Natural killer cell (primary cell): ENCODE results near the gene GEMIN5. TPM values are rescaled to one million over a fixed set of nuclear protein-coding genes. Genes with fewer than 3 reads are reported as not detected.

Experiments
- ATAC-seq, 3 donors: fragments of 150-1000 bp in 2 of 3; fragments of 200-7000 bp in 1 of 3; cut with Tn5 transposase; 1 replicate in 1 of 3; 2 replicates in 2 of 3; pipeline ENCODE4 v1.10.0; 2021; ENCODE audit warnings: mild to moderate bottlenecking in 2 of 3, moderate library complexity in 2 of 3
- DNase-seq, 2 donors: peaks; one replicate each; pipeline versions ENCODE4 v3.0.0 to v3.0.0-alpha.2; 2013 to 2021; ENCODE audit warnings: mixed read lengths in 1 of 2
- H3K27ac ChIP-seq: one replicate; pipeline ENCODE4 v1.5.1; 2013; ENCODE audit warnings: mild to moderate bottlenecking, low read length
- H3K27me3 ChIP-seq: one replicate; pipeline ENCODE4 v1.6.1; 2013; ENCODE audit warnings: low read length; ENCODE audit not compliant: control insufficient read depth, insufficient read depth
- H3K36me3 ChIP-seq: one replicate; pipeline ENCODE4 v1.6.1; 2013; ENCODE audit warnings: low read length; ENCODE audit not compliant: control insufficient read depth, insufficient read depth
- H3K4me1 ChIP-seq: one replicate; pipeline ENCODE4 v1.6.1; 2013; ENCODE audit warnings: low read length; ENCODE audit not compliant: control insufficient read depth, insufficient read depth
- H3K4me3 ChIP-seq: one replicate; pipeline ENCODE4 v1.5.1; 2013; ENCODE audit warnings: low read length
- H3K9me3 ChIP-seq: one replicate; pipeline ENCODE4 v1.6.1; 2013; ENCODE audit warnings: low read length; ENCODE audit not compliant: control insufficient read depth, insufficient read depth
- H3K27ac Mint-ChIP-seq, 2 donors: one replicate each; pipeline ENCODE4 v1.8.0; 2022; ENCODE audit warnings: mild to moderate bottlenecking in 2 of 2, mixed read lengths in 2 of 2, moderate library complexity in 1 of 2
- H3K27me3 Mint-ChIP-seq, 2 donors: one replicate each; pipeline ENCODE4 v1.8.0; 2022; ENCODE audit warnings: low read depth in 2 of 2, mixed read lengths in 2 of 2
- H3K36me3 Mint-ChIP-seq: one replicate; pipeline ENCODE4 v1.8.0; 2022; ENCODE audit warnings: mixed read lengths
- H3K4me1 Mint-ChIP-seq, 2 donors: one replicate each; pipeline ENCODE4 v1.8.0; 2022; ENCODE audit warnings: mixed read lengths in 2 of 2
- H3K4me3 Mint-ChIP-seq: one replicate; pipeline ENCODE4 v1.8.0; 2022; ENCODE audit warnings: mild to moderate bottlenecking, moderate library complexity, mixed read lengths
- H3K9me3 Mint-ChIP-seq, 2 donors: one replicate each; pipeline ENCODE4 v1.8.0; 2022; ENCODE audit warnings: mixed read lengths in 2 of 2
- CTCF ChIP-seq: fragments of 200-600 bp; IDR thresholded peaks from one replicate; pipeline ENCODE4 v1.8.0; 2022; ENCODE audit warnings: antibody characterized with exemption
- WGBS: methylation state at CpG from one replicate; pipeline ENCODE4 v1.1.7; 2013; ENCODE audit warnings: missing lambda C conversion rate; ENCODE audit not compliant: insufficient coverage; 5-methylcytosine and 5-hydroxymethylcytosine counted together
- intact Hi-C: fragments of 100-400 bp; cut with micrococcal nuclease; formaldehyde crosslinking; loops from one replicate; pipeline ENCODE4 v1.14.2; 2022
- total RNA-seq, 4 donors: library from RNA; stranded (reverse); fragments of 120-200 nt in 1 of 4; gene quantifications; one replicate each; pipeline versions ENCODE4 v1.2.3 to v1.2.4, GENCODE V29; 2013 to 2022

The GEMIN5 gene
- total RNA-seq, 3 donors from 2014 or later (not counting 1 experiment from before 2014, with no cell fraction given) = 6.3 to 12.7 (median 7.8) TPM

- 95% methylated on average over 6 of the region's 6 CpGs for WGBS
Observed at GRCh38 chr5:154901913-154902312, 36.1 kb downstream of the GEMIN5 start.

GRCh38 chr5:154901276-154901675, 36.7 kb downstream of the GEMIN5 start:
- WGBS = 100% methylated on average over 1 of the region's 2 CpGs
- Mint-ChIP-seq H3K36me3 (peaks cover 27% of the 10 kb centered on the region), H3K27ac (no peak overlapping the region)

More at GRCh38 chr5:154901913-154902312, 36.1 kb downstream of the GEMIN5 start:
- no peak overlapping the region for H3K4me3 Mint-ChIP-seq
- H3K27me3 Mint-ChIP-seq = no peaks in the 10 kb centered on the region
- DNase-seq (no peak), ATAC-seq (no peak)
- H3K36me3 ChIP-seq = peaks cover 75% of the 10 kb centered on the region
- no peaks in the 10 kb centered on the region for H3K9me3 Mint-ChIP-seq
- H3K9me3 ChIP-seq = no peaks in the 10 kb centered on the region
- no peaks in the 10 kb centered on the region for H3K27me3 ChIP-seq
- TF ChIP-seq CTCF = no peak
- H3K36me3 Mint-ChIP-seq = peaks cover 27% of the 10 kb centered on the region
- no peak overlapping the region for H3K27ac Mint-ChIP-seq
- no peaks in the 10 kb centered on the region for H3K4me1 ChIP-seq
- no peak overlapping the region for H3K4me3 ChIP-seq
- intact Hi-C loops = no loop called here
- no peaks in the 10 kb centered on the region for H3K4me1 Mint-ChIP-seq
- H3K27ac ChIP-seq = no peak overlapping the region

GRCh38 chr5:154900066-154900465, 37.9 kb downstream of the GEMIN5 start:
- no peaks in the 10 kb centered on the region for H3K4me1 Mint-ChIP-seq
- H3K36me3 Mint-ChIP-seq = peaks cover 27% of the 10 kb centered on the region
- H3K9me3 Mint-ChIP-seq = no peaks in the 10 kb centered on the region
- DNase-seq = no peak
- no peak overlapping the region for H3K4me3 Mint-ChIP-seq
- TF ChIP-seq CTCF = no peak
- no peaks in the 10 kb centered on the region for H3K27me3 ChIP-seq
- intact Hi-C loops = no loop called here
- ATAC-seq = no peak
- H3K27ac Mint-ChIP-seq = no peak overlapping the region
- H3K27me3 Mint-ChIP-seq = no peaks in the 10 kb centered on the region
- WGBS = no CpG with 5 or more reads among the region's 1 CpG
- no peak overlapping the region for H3K4me3 ChIP-seq
- H3K27ac ChIP-seq = no peak overlapping the region
- no peaks in the 10 kb centered on the region for H3K9me3 ChIP-seq
- no peaks in the 10 kb centered on the region for H3K4me1 ChIP-seq
- peaks cover 67% of the 10 kb centered on the region for H3K36me3 ChIP-seq

More at GRCh38 chr5:154901276-154901675, 36.7 kb downstream of the GEMIN5 start:
- no peak for ATAC-seq
- no peaks in the 10 kb centered on the region for H3K9me3 Mint-ChIP-seq
- no peak for TF ChIP-seq CTCF
- no peaks in the 10 kb centered on the region for H3K27me3 Mint-ChIP-seq
- no peaks in the 10 kb centered on the region for H3K9me3 ChIP-seq
- H3K27me3 ChIP-seq = no peaks in the 10 kb centered on the region
- no peaks in the 10 kb centered on the region for H3K4me1 ChIP-seq
- no peak overlapping the region for H3K4me3 ChIP-seq
- no peak overlapping the region for H3K4me3 Mint-ChIP-seq
- H3K4me1 Mint-ChIP-seq = no peaks in the 10 kb centered on the region
- peaks cover 71% of the 10 kb centered on the region for H3K36me3 ChIP-seq
- no peak overlapping the region for H3K27ac ChIP-seq
- no peak for DNase-seq
- intact Hi-C loops = no loop called here

- Mint-ChIP-seq H3K4me1 (no peaks in the 10 kb centered on the region), H3K9me3 (no peaks in the 10 kb centered on the region), H3K27ac (no peak overlapping the region), H3K27me3 (no peaks in the 10 kb centered on the region), H3K36me3 (peaks cover 22% of the 10 kb centered on the region), H3K4me3 (no peak overlapping the region)
- ATAC-seq = no peak
- Histone ChIP-seq H3K9me3 (no peaks in the 10 kb centered on the region), H3K4me1 (no peaks in the 10 kb centered on the region), H3K27ac (no peak overlapping the region), H3K36me3 (peaks cover 63% of the 10 kb centered on the region), H3K27me3 (no peaks in the 10 kb centered on the region), H3K4me3 (no peak overlapping the region)
- no peak for TF ChIP-seq CTCF
- DNase-seq = no peak
- 95% methylated on average over 9 of the region's 9 CpGs for WGBS
- intact Hi-C loops = no loop called here
Observed at GRCh38 chr5:154899151-154899816, 38.7 kb downstream of the GEMIN5 start.
